NCI-H2227 (cell line): ENCODE results near the gene GLRX.
"Not testable (repeated sequence)": the region's sequence is repeated elsewhere in the genome, so short reads cannot be mapped to it uniquely, and the experiment has no call there.

Experiments used
- DNase-seq: peaks from one replicate; lab custom pipeline; 2025; ENCODE audit not compliant: unreplicated experiment; lab: John Stamatoyannopoulos, UW

GLRX gene

GRCh38 chr5:95853490-95853889 lies 31.0 kb upstream of the GLRX start:
- DNase-seq: no peak

- no peak for DNase-seq
These were observed 30.0 kb upstream of the GLRX start for GRCh38 chr5:95852567-95852966.

GRCh38 chr5:95851141-95851540 lies 28.6 kb upstream of the GLRX start:
- not testable (repeated sequence) for DNase-seq

- DNase-seq: no peak
These were observed 27.9 kb upstream of the GLRX start for GRCh38 chr5:95850391-95850894.

- no peak for DNase-seq
These were observed 26.2 kb upstream of the GLRX start for GRCh38 chr5:95848701-95849100.

GRCh38 chr5:95847261-95847592 lies 24.7 kb upstream of the GLRX start:
- no peak for DNase-seq

GRCh38 chr5:95846554-95847260 lies 24.2 kb upstream of the GLRX start:
- peak; percentile 60 for DNase-seq

GRCh38 chr5:95845391-95845790 lies 22.9 kb upstream of the GLRX start:
- no peak for DNase-seq

- no peak for DNase-seq
These were observed 21.3 kb upstream of the GLRX start for GRCh38 chr5:95843733-95844223.

GRCh38 chr5:95842854-95843544 lies 20.5 kb upstream of the GLRX start:
- no peak for DNase-seq

- DNase-seq: no peak
These were observed 19.6 kb upstream of the GLRX start for GRCh38 chr5:95841914-95842812.

GRCh38 chr5:95840956-95841705 lies 18.6 kb upstream of the GLRX start:
- DNase-seq: no peak

GRCh38 chr5:95839658-95840057 lies 17.1 kb upstream of the GLRX start:
- no peak for DNase-seq

GRCh38 chr5:95838556-95838955 lies 16.0 kb upstream of the GLRX start:
- DNase-seq: no peak

- DNase-seq: no peak
These were observed 15.5 kb upstream of the GLRX start for GRCh38 chr5:95838001-95838520.

- no peak for DNase-seq
These were observed 15.0 kb upstream of the GLRX start for GRCh38 chr5:95837492-95837891.

- DNase-seq: not testable (repeated sequence)
These were observed 14.4 kb upstream of the GLRX start for GRCh38 chr5:95836971-95837370.

- DNase-seq: no peak
These were observed 14.0 kb upstream of the GLRX start for GRCh38 chr5:95836544-95836943.

- no peak for DNase-seq
These were observed 13.3 kb upstream of the GLRX start for GRCh38 chr5:95835682-95836385.

- DNase-seq: no peak
These were observed 10.1 kb upstream of the GLRX start for GRCh38 chr5:95832664-95833063.
